ENCODE results near the gene SKP1. TPM values are rescaled to one million over a fixed set of nuclear protein-coding genes. Genes with fewer than 3 reads are reported as not detected.

SKP1 gene
- total RNA-seq, 2 donors from 2014 or later: 357 to 427 TPM

- no peak overlapping the region for H3K27ac ChIP-seq (ENCODE audit: low read depth, low read length)
- Mint-ChIP-seq H3K4me3 (no peak overlapping the region), H3K9me3 (no peaks in the 10 kb centered on the region), H3K4me1 (peaks cover 27% of the 10 kb centered on the region), H3K36me3 (ENCODE audit: low read depth) (no peaks in the 10 kb centered on the region), H3K27ac (no peak overlapping the region), H3K27me3 (ENCODE audit: insufficient read depth) (no peaks in the 10 kb centered on the region)
- DNase-seq: no peak
- no peak overlapping the region for H3K4me3 ChIP-seq (ENCODE audit: low read length)
- 89 to 95% methylated on average over 5 to 11 of the region's 11 CpGs for WGBS, 2 experiments (ENCODE audit: insufficient coverage in 1 of 2, insufficient read length in 1 of 2)
- no peak for TF ChIP-seq CTCF (conservative IDR thresholded peaks at IDR 0.05)
- no peaks in the 10 kb centered on the region for H3K27me3 ChIP-seq (ENCODE audit: control insufficient read depth, insufficient read depth, low read length, poor library complexity, severe bottlenecking)
- no peaks in the 10 kb centered on the region for H3K9me3 ChIP-seq (ENCODE audit: control insufficient read depth, low read length)
- H3K9ac ChIP-seq (ENCODE audit: extremely low read depth, low read length, poor library complexity, severe bottlenecking): no peak overlapping the region
- no peaks in the 10 kb centered on the region for H3K36me3 ChIP-seq (ENCODE audit: control insufficient read depth, insufficient read depth, low read length)
- H3K4me1 ChIP-seq (ENCODE audit: control insufficient read depth, insufficient read depth, low read length): peaks cover 18% of the 10 kb centered on the region
Measured at GRCh38 chr5:134103998-134104654, 72.6 kb downstream of the SKP1 start.

- Histone ChIP-seq H3K36me3 (ENCODE audit: control insufficient read depth, insufficient read depth, low read length) (no peaks in the 10 kb centered on the region), H3K9ac (ENCODE audit: extremely low read depth, low read length, poor library complexity, severe bottlenecking) (no peak overlapping the region), H3K4me3 (ENCODE audit: low read length) (no peak overlapping the region), H3K27me3 (ENCODE audit: control insufficient read depth, insufficient read depth, low read length, poor library complexity, severe bottlenecking) (no peaks in the 10 kb centered on the region), H3K4me1 (ENCODE audit: control insufficient read depth, insufficient read depth, low read length) (peaks cover 18% of the 10 kb centered on the region), H3K27ac (ENCODE audit: low read depth, low read length) (no peak overlapping the region), H3K9me3 (ENCODE audit: control insufficient read depth, low read length) (no peaks in the 10 kb centered on the region)
- no peaks in the 10 kb centered on the region for H3K9me3 Mint-ChIP-seq
- peak overlapping the region; percentile 61 for H3K27ac Mint-ChIP-seq
- no peaks in the 10 kb centered on the region for H3K36me3 Mint-ChIP-seq (ENCODE audit: low read depth)
- H3K4me3 Mint-ChIP-seq: no peak overlapping the region
- H3K27me3 Mint-ChIP-seq (ENCODE audit: insufficient read depth): peaks cover 6% of the 10 kb centered on the region
- peaks cover 34% of the 10 kb centered on the region for H3K4me1 Mint-ChIP-seq
- no peak for TF ChIP-seq CTCF (conservative IDR thresholded peaks at IDR 0.05)
- DNase-seq: no peak
- 87 to 93% methylated on average over 9 of the region's 9 CpGs for WGBS, 2 experiments (ENCODE audit: insufficient coverage in 1 of 2, insufficient read length in 1 of 2)
Measured at GRCh38 chr5:134103397-134103796, 73.4 kb downstream of the SKP1 start.

GRCh38 chr5:134101686-134102439, 74.9 kb downstream of the SKP1 start:
- H3K27me3 Mint-ChIP-seq (ENCODE audit: insufficient read depth): peaks cover 9% of the 10 kb centered on the region
- H3K4me1 ChIP-seq (ENCODE audit: control insufficient read depth, insufficient read depth, low read length): peaks cover 22% of the 10 kb centered on the region
- WGBS, 2 experiments (ENCODE audit: insufficient coverage in 1 of 2, insufficient read length in 1 of 2): 57 to 64% methylated on average over 11 to 18 of the region's 20 CpGs
- peak overlapping the region; percentile 55 for H3K27ac Mint-ChIP-seq
- TF ChIP-seq CTCF (conservative IDR thresholded peaks at IDR 0.05): peak; percentile 95
- H3K4me1 Mint-ChIP-seq: peaks cover 41% of the 10 kb centered on the region
- DNase-seq: peak; percentile 96
- no peaks in the 10 kb centered on the region for H3K27me3 ChIP-seq (ENCODE audit: control insufficient read depth, insufficient read depth, low read length, poor library complexity, severe bottlenecking)
- no peaks in the 10 kb centered on the region for H3K36me3 Mint-ChIP-seq (ENCODE audit: low read depth)
- H3K9ac ChIP-seq (ENCODE audit: extremely low read depth, low read length, poor library complexity, severe bottlenecking): no peak overlapping the region
- no peaks in the 10 kb centered on the region for H3K9me3 ChIP-seq (ENCODE audit: control insufficient read depth, low read length)
- no peaks in the 10 kb centered on the region for H3K9me3 Mint-ChIP-seq
- H3K4me3 ChIP-seq (ENCODE audit: low read length): no peak overlapping the region
- H3K4me3 Mint-ChIP-seq: no peak overlapping the region
- H3K27ac ChIP-seq (ENCODE audit: low read depth, low read length): peak overlapping the region; percentile 79
- no peaks in the 10 kb centered on the region for H3K36me3 ChIP-seq (ENCODE audit: control insufficient read depth, insufficient read depth, low read length)
